HepG2 (cell line): ENCODE measurements around the gene FOLR1. TPM values are rescaled to one million over a fixed set of nuclear protein-coding genes. Genes with fewer than 3 reads are reported as not detected.

Experiments
- ATAC-seq: fragments of 200-7000 bp; cut with Tn5 transposase; 3 replicates; pipeline ENCODE4 v1.9.1; 2020; ENCODE audit warnings: mild to moderate bottlenecking, moderate library complexity
- BruUV-seq: library from RNA; stranded (reverse); fragments of 400-500 nt; replicated peaks from 2 replicates; lab custom pipeline; 2021; lab: Mats Ljungman, UMichigan
- CTCF ChIA-PET: fragments of 300-600 bp; formaldehyde crosslinking; extraction: SDS; loops from one replicate; lab custom pipeline; 2021; ENCODE audit warnings: low total read pairs, inconsistent platforms, low intra/inter-chr PET ratio; lab: Yijun Ruan, JAX
- POLR2A ChIA-PET: fragments of 350-600 bp; sonication (Branson Sonifier 250); formaldehyde crosslinking; loops from one replicate; lab custom pipeline; 2020; ENCODE audit warnings: antibody characterized with exemption, inconsistent platforms; lab: Yijun Ruan, JAX
- DNase-seq: peaks from one replicate; pipeline ENCODE4 v3.0.0-alpha.2; 2015; ENCODE audit warnings: low spot score
- FAIRE-seq: peaks from 3 replicates; lab custom pipeline; 2011; peaks lifted over from hg19 to GRCh38; lab: Jason Lieb, UNC
- H2AFZ ChIP-seq: one replicate; pipeline ENCODE4 v1.6.1; 2011; ENCODE audit warnings: low read length, inconsistent platforms
- H3K27ac ChIP-seq: fragments of 300-600 bp; 3 replicates; pipeline ENCODE4 v1.8.0; 2011; ENCODE audit warnings: mixed run types, mild to moderate bottlenecking, mixed read lengths, low read length, inconsistent platforms; ENCODE audit not compliant: insufficient read depth; ENCODE audit errors: extremely low read length
- H3K27me3 ChIP-seq, 2 experiments: fragments of 200-600 bp in 1 of 2; 2 replicates in 1 of 2; 3 replicates in 1 of 2; pipeline versions ENCODE4 v1.6.0 to v1.8.0; 2011; ENCODE audit warnings: low read length in 2 of 2, mild to moderate bottlenecking in 2 of 2, moderate library complexity in 2 of 2, inconsistent platforms in 1 of 2; ENCODE audit not compliant: insufficient read depth in 2 of 2, control insufficient read depth in 1 of 2
- H3K36me3 ChIP-seq, 2 experiments: fragments of 200-600 bp in 1 of 2; replicated peaks in 1 of 2; 2 replicates in 1 of 2; 3 replicates in 1 of 2; pipeline versions ENCODE4 v1.5.1 to v1.8.0; 2011; ENCODE audit warnings: low read length in 2 of 2, inconsistent platforms in 1 of 2; ENCODE audit not compliant: insufficient read depth in 2 of 2, control insufficient read depth in 1 of 2
- H3K4me1 ChIP-seq: 2 replicates; pipeline ENCODE4 v1.5.1; 2012; ENCODE audit warnings: low read length, inconsistent platforms; ENCODE audit not compliant: insufficient read depth
- H3K4me2 ChIP-seq: 2 replicates; pipeline ENCODE4 v1.6.0; 2011; ENCODE audit warnings: low read depth, low read length, inconsistent platforms
- H3K4me3 ChIP-seq, 3 experiments: fragments of 200-600 bp in 1 of 3; sonication (generic), shearing (Covaris generic) in 1 of 3; replicated peaks in 1 of 3; 2 replicates each; pipeline ENCODE4 v1.5.1; 2011 to 2016; ENCODE audit warnings: low read length in 3 of 3, inconsistent platforms in 2 of 3, low read depth in 2 of 3, mild to moderate bottlenecking in 2 of 3, control low read depth in 1 of 3, mixed read lengths in 1 of 3; ENCODE audit not compliant: insufficient read depth in 1 of 3
- H3K79me2 ChIP-seq: one replicate; pipeline ENCODE4 v1.6.1; 2011; ENCODE audit warnings: low read length, inconsistent platforms; ENCODE audit not compliant: insufficient read depth
- H3K9ac ChIP-seq: 2 replicates; pipeline ENCODE4 v1.6.0; 2011; ENCODE audit warnings: mild to moderate bottlenecking, low read depth, low read length, inconsistent platforms; ENCODE audit not compliant: insufficient read depth
- H3K9me3 ChIP-seq: 2 replicates; pipeline ENCODE4 v1.5.1; 2012; ENCODE audit warnings: mild to moderate bottlenecking, low read length
- H4K20me1 ChIP-seq: 2 replicates; pipeline ENCODE4 v1.6.0; 2011; ENCODE audit warnings: inconsistent platforms, mild to moderate bottlenecking, low read length, moderate library complexity; ENCODE audit not compliant: insufficient read depth
- MTF1 ChIP-seq: sonication (generic); formaldehyde crosslinking; IDR thresholded peaks from 2 replicates; pipeline ENCODE4 v1.5.0; 2020; ENCODE audit warnings: missing genetic modification reagents
- PTBP1 ChIP-seq: fragments of 200-400 bp; formaldehyde crosslinking; IDR thresholded peaks from 2 replicates; pipeline ENCODE4 v1.6.1; 2018; ENCODE audit warnings: low read length, low read depth; ENCODE audit not compliant: poor library complexity, severe bottlenecking
- RBFOX2 ChIP-seq: fragments of 200-400 bp; formaldehyde crosslinking; IDR thresholded peaks from 2 replicates; pipeline ENCODE4 v1.6.1; 2017; ENCODE audit warnings: low read depth, mild to moderate bottlenecking, low read length
- SRSF9 ChIP-seq: fragments of 200-400 bp; formaldehyde crosslinking; IDR thresholded peaks from 2 replicates; pipeline ENCODE4 v1.6.1; 2018; ENCODE audit warnings: borderline replicate concordance, mild to moderate bottlenecking, low read depth, low read length; ENCODE audit not compliant: insufficient read depth, poor library complexity, severe bottlenecking
- TSC22D2 ChIP-seq: sonication (generic); formaldehyde crosslinking; IDR thresholded peaks from 2 replicates; pipeline ENCODE4 v1.5.1; 2020; ENCODE audit warnings: missing genetic modification reagents, mild to moderate bottlenecking, borderline replicate concordance
- ZFP90 ChIP-seq: sonication (generic); formaldehyde crosslinking; IDR thresholded peaks from 2 replicates; pipeline ENCODE4 v1.8.0; 2022; ENCODE audit warnings: missing genetic modification reagents, mild to moderate bottlenecking, inconsistent platforms, borderline replicate concordance
- ZNF17 ChIP-seq: sonication (generic); formaldehyde crosslinking; IDR thresholded peaks from 2 replicates; pipeline ENCODE4 v1.5.0; 2020; ENCODE audit warnings: mild to moderate bottlenecking, missing genetic modification reagents
- ZNF333 ChIP-seq: sonication (generic); formaldehyde crosslinking; IDR thresholded peaks from 2 replicates; pipeline ENCODE4 v1.4.0; 2020; ENCODE audit warnings: mild to moderate bottlenecking, missing genetic modification reagents, borderline replicate concordance
- ZNF547 ChIP-seq: sonication (generic); formaldehyde crosslinking; IDR thresholded peaks from 2 replicates; pipeline ENCODE4 v1.5.1; 2020; ENCODE audit warnings: mild to moderate bottlenecking, missing genetic modification reagents
- ZNF678 ChIP-seq: sonication (generic); formaldehyde crosslinking; IDR thresholded peaks from 2 replicates; pipeline ENCODE4 v1.4.0; 2020; ENCODE audit warnings: mild to moderate bottlenecking, missing genetic modification reagents
- ZNF766 ChIP-seq: sonication (generic); formaldehyde crosslinking; IDR thresholded peaks from 2 replicates; pipeline ENCODE4 v1.5.0; 2020; ENCODE audit warnings: missing genetic modification reagents, borderline replicate concordance
- ZNF773 ChIP-seq: sonication (generic); formaldehyde crosslinking; IDR thresholded peaks from 2 replicates; pipeline ENCODE4 v1.4.0; 2020; ENCODE audit warnings: missing genetic modification reagents, borderline replicate concordance
- WGBS: methylation state at CpG from one replicate; pipeline ENCODE4 v1.1.6; 2017; ENCODE audit warnings: low lambda C conversion rate; 5-methylcytosine and 5-hydroxymethylcytosine counted together
- in situ Hi-C: cut with HindIII; loops from 2 replicates; pipeline ENCODE4 v1.10.0; 2017; ENCODE audit warnings: low pct_unique_long_range_greater_than_20kb; ENCODE audit not compliant: extremely low pct_ligation_motif_present
- intact Hi-C: fragments of 100-400 bp; cut with micrococcal nuclease; formaldehyde crosslinking; loops from one replicate; pipeline ENCODE4 v1.10.0; 2022; ENCODE audit not compliant: unreplicated experiment
- polyA plus RNA-seq, 8 experiments: library from polyadenylated mRNA; depleted of rRNA in 3 of 8; stranded (reverse) in 7 of 8; unstranded in 1 of 8; fragments of >200 nt; fragmentation: Illumina TruSeq in 4 of 8; extraction: Trizol in 4 of 8; gene quantifications; 2 replicates each; pipeline versions ENCODE4 v1.2.1 to v1.2.3, GENCODE V29; 2011 to 2016; ENCODE audit warnings: low read depth in 4 of 8, missing spikeins in 1 of 8, mixed read lengths in 1 of 8; ENCODE audit not compliant: insufficient read depth in 1 of 8
- total RNA-seq, 5 experiments: library from RNA; depleted of rRNA; stranded (reverse); fragments of >200 nt; fragmentation: Illumina TruSeq; extraction: Trizol; gene quantifications; 2 replicates each; pipeline ENCODE4 v1.2.3, GENCODE V29; 2016; ENCODE audit warnings: low read depth in 1 of 5
- TF ChIP-seq, protein P1 (sequence below): sonication (generic); formaldehyde crosslinking; IDR thresholded peaks from 2 replicates; pipeline ENCODE4 v1.8.0; 2022; ENCODE audit warnings: mild to moderate bottlenecking, missing genetic modification reagents, borderline replicate concordance
- TF ChIP-seq, protein P2 (sequence below): sonication (generic); formaldehyde crosslinking; IDR thresholded peaks from 2 replicates; pipeline ENCODE4 v1.5.0; 2020; ENCODE audit warnings: missing genetic modification reagents, mild to moderate bottlenecking, borderline replicate concordance
- TF ChIP-seq, protein P3 (sequence below): sonication (generic); formaldehyde crosslinking; IDR thresholded peaks from 2 replicates; pipeline ENCODE4 v1.4.0; 2020; ENCODE audit warnings: missing genetic modification reagents
- TF ChIP-seq, protein P4 (sequence below): sonication (generic); formaldehyde crosslinking; IDR thresholded peaks from 2 replicates; pipeline ENCODE4 v1.4.0; 2020; ENCODE audit warnings: missing genetic modification reagents

Gene FOLR1
- total and polyA plus RNA-seq, 2 of the 13 experiments (the other 11 are each of a cell fraction or from before 2014, with no cell fraction given), result 0.20 TPM; not detected in 1

DNA sequence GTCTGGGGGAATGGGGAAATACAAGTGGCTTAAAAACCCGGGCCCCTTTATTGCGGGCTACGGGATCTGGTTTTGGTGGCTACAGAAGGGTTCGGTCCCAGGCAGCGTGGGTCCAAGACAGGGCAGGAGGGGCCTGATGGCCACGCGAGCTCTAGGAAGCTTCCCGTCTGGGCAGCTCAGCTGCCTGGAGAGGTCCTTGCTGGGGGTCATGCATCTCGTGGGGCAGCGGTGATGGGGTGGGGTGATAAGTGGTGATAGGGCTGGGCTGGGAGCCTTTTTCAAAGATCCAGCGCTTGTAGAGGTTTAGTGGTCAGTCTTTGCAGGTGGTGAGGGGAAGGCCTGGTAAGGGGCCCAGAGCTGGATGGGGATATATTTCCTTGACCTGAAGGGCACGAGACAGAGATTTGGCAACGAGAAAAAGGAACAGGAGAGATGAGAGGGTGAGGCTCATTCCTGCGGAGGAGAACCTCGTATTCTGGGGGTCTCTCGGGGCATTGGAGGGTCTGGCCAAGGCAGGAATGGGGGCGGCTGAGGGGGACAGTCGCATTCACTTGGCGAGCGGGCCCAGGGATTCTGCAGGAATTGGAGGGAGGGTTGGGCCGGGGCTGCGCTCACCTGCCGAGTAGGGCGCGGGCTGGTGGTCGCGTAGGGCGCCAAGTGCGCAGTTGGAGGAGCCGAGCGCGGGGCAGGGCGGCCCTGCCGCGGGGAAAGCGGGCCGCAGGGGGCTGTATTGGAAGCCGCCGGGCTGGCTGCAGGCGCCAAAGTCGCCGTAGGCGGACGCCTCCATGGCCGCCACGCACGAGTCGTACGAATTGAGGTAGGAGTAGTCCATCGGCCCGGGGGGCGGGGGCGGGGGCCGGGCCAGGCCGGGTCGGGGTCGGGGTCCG is 51.5 kb downstream of the FOLR1 start:
- no peak overlapping the region for H3K4me2 ChIP-seq
- in situ Hi-C loops, result no loop called here
- no peaks in the 10 kb centered on the region for H3K9me3 ChIP-seq
- FAIRE-seq (no peak), DNase-seq (no peak), ATAC-seq (no peak)
- no peaks in the 10 kb centered on the region for H3K79me2 ChIP-seq
- no peak overlapping the region for H3K4me3 ChIP-seq
- BruUV-seq, result no TSS peak
- no peak overlapping the region for H2AFZ ChIP-seq
- H3K4me1 ChIP-seq, result peaks cover 17% of the 10 kb centered on the region
- no peaks in the 10 kb centered on the region for H4K20me1 ChIP-seq
- no peaks in the 10 kb centered on the region for H3K36me3 ChIP-seq
- no peak overlapping the region for H3K9ac ChIP-seq
- 75% methylated on average over 49 of the region's 58 CpGs for WGBS
- POLR2A ChIA-PET, result no interaction called here
- CTCF ChIA-PET, result no interaction called here
- intact Hi-C loops, result no loop called here
- H3K27me3 ChIP-seq, result peaks cover 11 to 70% of the 10 kb centered on the region in 2 experiments
- H3K27ac ChIP-seq, result no peak overlapping the region
- TF ChIP-seq, protein P1, sequence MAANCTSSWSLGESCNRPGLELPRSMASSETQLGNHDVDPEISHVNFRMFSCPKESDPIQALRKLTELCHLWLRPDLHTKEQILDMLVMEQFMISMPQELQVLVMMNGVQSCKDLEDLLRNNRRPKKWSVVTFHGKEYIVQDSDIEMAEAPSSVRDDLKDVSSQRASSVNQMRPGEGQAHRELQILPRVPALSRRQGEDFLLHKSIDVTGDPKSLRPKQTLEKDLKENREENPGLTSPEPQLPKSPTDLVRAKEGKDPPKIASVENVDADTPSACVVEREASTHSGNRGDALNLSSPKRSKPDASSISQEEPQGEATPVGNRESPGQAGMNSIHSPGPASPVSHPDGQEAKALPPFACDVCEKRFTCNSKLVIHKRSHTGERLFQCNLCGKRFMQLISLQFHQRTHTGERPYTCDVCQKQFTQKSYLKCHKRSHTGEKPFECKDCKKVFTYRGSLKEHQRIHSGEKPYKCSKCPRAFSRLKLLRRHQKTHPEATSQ (CRISPR knock-in tag), result no peak
- TF ChIP-seq, protein P2, sequence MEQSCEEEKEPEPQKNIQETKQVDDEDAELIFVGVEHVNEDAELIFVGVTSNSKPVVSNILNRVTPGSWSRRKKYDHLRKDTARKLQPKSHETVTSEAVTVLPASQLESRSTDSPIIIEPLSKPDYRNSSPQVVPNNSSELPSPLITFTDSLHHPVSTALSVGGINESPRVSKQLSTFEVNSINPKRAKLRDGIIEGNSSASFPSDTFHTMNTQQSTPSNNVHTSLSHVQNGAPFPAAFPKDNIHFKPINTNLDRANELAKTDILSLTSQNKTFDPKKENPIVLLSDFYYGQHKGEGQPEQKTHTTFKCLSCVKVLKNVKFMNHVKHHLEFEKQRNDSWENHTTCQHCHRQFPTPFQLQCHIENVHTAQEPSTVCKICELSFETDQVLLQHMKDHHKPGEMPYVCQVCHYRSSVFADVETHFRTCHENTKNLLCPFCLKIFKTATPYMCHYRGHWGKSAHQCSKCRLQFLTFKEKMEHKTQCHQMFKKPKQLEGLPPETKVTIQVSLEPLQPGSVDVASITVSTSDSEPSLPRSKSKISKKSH, result no peak
- no peak for TF ChIP-seq MTF1 (CRISPR knock-in tag)
- TF ChIP-seq ZFP90, result no peak
- TF ChIP-seq ZNF766 (CRISPR knock-in tag), result no peak
- no peak for TF ChIP-seq SRSF9
- no peak for TF ChIP-seq ZNF773 (CRISPR knock-in tag)
- no peak for TF ChIP-seq RBFOX2
- no peak for TF ChIP-seq ZNF17
- TF ChIP-seq, protein P3, sequence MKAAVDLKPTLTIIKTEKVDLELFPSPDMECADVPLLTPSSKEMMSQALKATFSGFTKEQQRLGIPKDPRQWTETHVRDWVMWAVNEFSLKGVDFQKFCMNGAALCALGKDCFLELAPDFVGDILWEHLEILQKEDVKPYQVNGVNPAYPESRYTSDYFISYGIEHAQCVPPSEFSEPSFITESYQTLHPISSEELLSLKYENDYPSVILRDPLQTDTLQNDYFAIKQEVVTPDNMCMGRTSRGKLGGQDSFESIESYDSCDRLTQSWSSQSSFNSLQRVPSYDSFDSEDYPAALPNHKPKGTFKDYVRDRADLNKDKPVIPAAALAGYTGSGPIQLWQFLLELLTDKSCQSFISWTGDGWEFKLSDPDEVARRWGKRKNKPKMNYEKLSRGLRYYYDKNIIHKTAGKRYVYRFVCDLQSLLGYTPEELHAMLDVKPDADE (CRISPR knock-in tag), result no peak
- TF ChIP-seq TSC22D2, result no peak
- no peak for TF ChIP-seq PTBP1
- no peak for TF ChIP-seq ZNF678 (CRISPR knock-in tag)
- TF ChIP-seq ZNF333, result no peak
- TF ChIP-seq, protein P4, sequence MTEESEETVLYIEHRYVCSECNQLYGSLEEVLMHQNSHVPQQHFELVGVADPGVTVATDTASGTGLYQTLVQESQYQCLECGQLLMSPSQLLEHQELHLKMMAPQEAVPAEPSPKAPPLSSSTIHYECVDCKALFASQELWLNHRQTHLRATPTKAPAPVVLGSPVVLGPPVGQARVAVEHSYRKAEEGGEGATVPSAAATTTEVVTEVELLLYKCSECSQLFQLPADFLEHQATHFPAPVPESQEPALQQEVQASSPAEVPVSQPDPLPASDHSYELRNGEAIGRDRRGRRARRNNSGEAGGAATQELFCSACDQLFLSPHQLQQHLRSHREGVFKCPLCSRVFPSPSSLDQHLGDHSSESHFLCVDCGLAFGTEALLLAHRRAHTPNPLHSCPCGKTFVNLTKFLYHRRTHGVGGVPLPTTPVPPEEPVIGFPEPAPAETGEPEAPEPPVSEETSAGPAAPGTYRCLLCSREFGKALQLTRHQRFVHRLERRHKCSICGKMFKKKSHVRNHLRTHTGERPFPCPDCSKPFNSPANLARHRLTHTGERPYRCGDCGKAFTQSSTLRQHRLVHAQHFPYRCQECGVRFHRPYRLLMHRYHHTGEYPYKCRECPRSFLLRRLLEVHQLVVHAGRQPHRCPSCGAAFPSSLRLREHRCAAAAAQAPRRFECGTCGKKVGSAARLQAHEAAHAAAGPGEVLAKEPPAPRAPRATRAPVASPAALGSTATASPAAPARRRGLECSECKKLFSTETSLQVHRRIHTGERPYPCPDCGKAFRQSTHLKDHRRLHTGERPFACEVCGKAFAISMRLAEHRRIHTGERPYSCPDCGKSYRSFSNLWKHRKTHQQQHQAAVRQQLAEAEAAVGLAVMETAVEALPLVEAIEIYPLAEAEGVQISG (CRISPR knock-in tag), result no peak
- TF ChIP-seq ZNF547, result no peak
